ENCODE measurements around the gene TRIM73.
"Not testable (repeated sequence)": the region's sequence is repeated elsewhere in the genome, so short reads cannot be mapped to it uniquely, and the experiment has no call there.

The TRIM73 gene

DNA sequence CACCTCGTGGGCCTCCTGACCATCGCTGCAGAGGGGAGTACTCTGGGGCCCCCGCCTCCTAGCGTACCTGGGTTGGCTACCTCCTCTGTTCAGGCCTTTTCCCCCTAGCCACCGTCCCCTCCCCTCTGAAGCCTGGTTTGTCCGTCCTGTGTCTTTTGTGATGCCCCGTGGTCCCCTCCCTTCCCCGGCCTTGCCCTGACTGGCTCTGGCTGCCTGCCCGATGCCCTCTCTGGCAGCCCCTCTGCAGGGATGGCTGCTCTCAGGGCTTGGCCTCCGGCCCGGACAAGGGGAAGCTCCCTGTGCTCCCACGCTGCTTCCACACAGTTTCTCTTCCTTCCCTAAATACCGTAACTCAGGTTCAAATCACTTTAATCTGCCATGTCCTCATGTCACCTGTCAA lies 24.3 kb downstream of the TRIM73 start:
- not testable (repeated sequence) for H3K27me3 ChIP-seq (ENCODE audit: low read length); H3K36me3 ChIP-seq (ENCODE audit: low read length); H3K79me2 ChIP-seq (ENCODE audit: insufficient read depth, low read length); H3K9me3 ChIP-seq (ENCODE audit: insufficient read depth, low read length); H3K4me2 ChIP-seq (ENCODE audit: low read depth, low read length, poor library complexity, severe bottlenecking); H3K27ac ChIP-seq (ENCODE audit: low read depth, low read length); H4K20me1 ChIP-seq (ENCODE audit: low read depth, low read length); H3K9ac ChIP-seq (ENCODE audit: low read length); H3K4me3 ChIP-seq (ENCODE audit: insufficient read depth, low read length, poor library complexity, severe bottlenecking); H3K9me2 ChIP-seq (replicated peaks; ENCODE audit: insufficient read depth, low read length); H2AFZ ChIP-seq (ENCODE audit: low read depth, low read length, severe bottlenecking); H3F3A ChIP-seq (ENCODE audit: insufficient read depth)

DNA sequence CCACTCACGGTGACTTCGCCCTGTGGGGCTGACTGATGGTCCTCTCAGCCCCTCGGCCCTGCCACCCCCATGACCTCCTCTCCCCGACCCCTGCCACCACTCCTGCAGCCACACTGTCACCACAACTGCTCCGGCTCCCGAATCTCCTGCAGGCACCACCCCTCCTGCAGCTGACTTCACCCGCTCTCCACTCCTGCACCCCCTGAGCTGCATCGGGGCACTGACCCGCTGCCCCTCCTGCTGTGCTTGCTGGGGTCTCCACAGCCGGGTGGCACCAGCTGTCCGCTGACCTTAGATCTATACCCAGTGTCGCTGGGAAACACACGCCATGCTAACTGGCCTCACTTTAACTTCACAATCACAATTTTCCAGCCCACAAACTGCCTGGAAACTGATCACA lies 24.7 kb downstream of the TRIM73 start:
- not testable (repeated sequence) for H3K36me3 ChIP-seq (ENCODE audit: low read length); H3K27me3 ChIP-seq (ENCODE audit: low read length); H3K9ac ChIP-seq (ENCODE audit: low read length); H3F3A ChIP-seq (ENCODE audit: insufficient read depth); H3K79me2 ChIP-seq (ENCODE audit: insufficient read depth, low read length); H3K9me2 ChIP-seq (replicated peaks; ENCODE audit: insufficient read depth, low read length); H3K4me3 ChIP-seq (ENCODE audit: insufficient read depth, low read length, poor library complexity, severe bottlenecking); H4K20me1 ChIP-seq (ENCODE audit: low read depth, low read length); H3K27ac ChIP-seq (ENCODE audit: low read depth, low read length); H3K4me2 ChIP-seq (ENCODE audit: low read depth, low read length, poor library complexity, severe bottlenecking); H3K9me3 ChIP-seq (ENCODE audit: insufficient read depth, low read length); H2AFZ ChIP-seq (ENCODE audit: low read depth, low read length, severe bottlenecking)

DNA sequence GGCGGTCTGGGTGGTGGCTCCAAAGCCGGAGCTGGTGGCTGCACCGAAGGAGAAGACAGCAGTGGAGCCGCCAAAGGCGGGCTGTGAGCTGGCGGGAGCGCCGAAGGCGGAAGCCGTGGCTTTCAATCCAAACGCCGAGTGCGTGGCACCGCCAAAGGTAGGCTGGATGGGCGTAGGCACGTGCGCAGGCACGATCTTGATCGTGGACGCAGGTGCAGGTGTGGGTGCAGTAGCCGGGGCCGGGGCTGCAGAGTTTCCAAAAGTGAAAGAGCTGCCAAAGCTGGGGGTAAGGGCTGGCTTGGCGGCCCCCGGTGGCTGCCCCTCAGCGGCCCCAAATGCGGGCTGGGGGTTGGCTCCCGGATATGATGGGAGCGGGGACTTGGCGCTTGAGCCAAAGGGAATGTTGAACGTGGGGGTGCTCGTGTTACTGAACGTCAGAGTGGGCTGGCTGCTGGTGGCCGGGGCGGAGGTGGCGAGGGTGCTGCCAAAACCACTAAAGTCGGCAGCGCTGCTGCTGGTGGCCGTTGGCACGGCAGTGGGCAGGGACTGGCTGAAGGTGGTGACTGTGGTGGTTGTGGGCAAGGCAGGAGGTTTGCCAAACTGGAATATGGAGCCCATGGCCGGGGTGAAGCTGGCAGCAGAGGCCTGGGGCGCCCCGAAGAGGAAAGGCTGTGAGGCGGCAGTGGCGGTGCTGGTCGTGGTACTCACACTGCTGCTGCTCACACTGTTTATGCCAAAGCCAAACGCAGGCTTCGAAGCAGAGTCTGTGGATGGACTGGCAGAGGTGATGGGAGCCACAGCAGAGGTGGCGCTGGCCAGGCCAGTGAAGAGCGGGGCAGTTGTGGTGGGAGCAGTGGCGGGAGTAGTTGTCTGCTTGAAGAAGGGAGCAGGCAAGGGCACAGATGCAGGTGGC lies 26.6 kb downstream of the TRIM73 start:
- not testable (repeated sequence) for H3F3A ChIP-seq (ENCODE audit: insufficient read depth); H3K27me3 ChIP-seq (ENCODE audit: low read length); H3K79me2 ChIP-seq (ENCODE audit: insufficient read depth, low read length); H3K27ac ChIP-seq (ENCODE audit: low read depth, low read length); H3K36me3 ChIP-seq (ENCODE audit: low read length); H3K4me2 ChIP-seq (ENCODE audit: low read depth, low read length, poor library complexity, severe bottlenecking); H4K20me1 ChIP-seq (ENCODE audit: low read depth, low read length); H3K9me2 ChIP-seq (replicated peaks; ENCODE audit: insufficient read depth, low read length); H3K9ac ChIP-seq (ENCODE audit: low read length); H2AFZ ChIP-seq (ENCODE audit: low read depth, low read length, severe bottlenecking); H3K9me3 ChIP-seq (ENCODE audit: insufficient read depth, low read length); H3K4me3 ChIP-seq (ENCODE audit: insufficient read depth, low read length, poor library complexity, severe bottlenecking)

DNA sequence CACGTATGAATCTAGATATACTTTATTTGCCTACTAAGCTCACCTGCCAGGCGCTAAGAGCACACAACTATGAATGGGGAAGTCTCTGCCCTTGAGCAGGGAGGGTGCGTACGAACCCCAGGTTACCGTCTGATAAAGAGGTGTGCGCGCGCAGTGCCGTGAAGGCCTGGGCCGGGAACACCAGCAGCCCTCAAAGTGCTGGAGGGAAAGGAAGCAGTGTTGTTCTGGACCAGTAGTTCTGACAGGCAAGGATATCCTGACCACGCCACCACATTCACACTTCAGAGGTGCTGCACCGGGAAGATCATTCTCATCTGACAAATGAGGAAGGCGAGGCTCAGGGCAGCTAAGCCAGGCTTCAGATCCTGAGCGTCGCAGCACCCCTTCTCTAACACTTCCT lies 28.1 kb downstream of the TRIM73 start:
- not testable (repeated sequence) for H3K9ac ChIP-seq (ENCODE audit: low read length); H3K27me3 ChIP-seq (ENCODE audit: low read length); H3K9me2 ChIP-seq (replicated peaks; ENCODE audit: insufficient read depth, low read length); H4K20me1 ChIP-seq (ENCODE audit: low read depth, low read length); H3K36me3 ChIP-seq (ENCODE audit: low read length); H2AFZ ChIP-seq (ENCODE audit: low read depth, low read length, severe bottlenecking); H3K9me3 ChIP-seq (ENCODE audit: insufficient read depth, low read length); H3F3A ChIP-seq (ENCODE audit: insufficient read depth); H3K4me3 ChIP-seq (ENCODE audit: insufficient read depth, low read length, poor library complexity, severe bottlenecking); H3K4me2 ChIP-seq (ENCODE audit: low read depth, low read length, poor library complexity, severe bottlenecking); H3K79me2 ChIP-seq (ENCODE audit: insufficient read depth, low read length); H3K27ac ChIP-seq (ENCODE audit: low read depth, low read length)

DNA sequence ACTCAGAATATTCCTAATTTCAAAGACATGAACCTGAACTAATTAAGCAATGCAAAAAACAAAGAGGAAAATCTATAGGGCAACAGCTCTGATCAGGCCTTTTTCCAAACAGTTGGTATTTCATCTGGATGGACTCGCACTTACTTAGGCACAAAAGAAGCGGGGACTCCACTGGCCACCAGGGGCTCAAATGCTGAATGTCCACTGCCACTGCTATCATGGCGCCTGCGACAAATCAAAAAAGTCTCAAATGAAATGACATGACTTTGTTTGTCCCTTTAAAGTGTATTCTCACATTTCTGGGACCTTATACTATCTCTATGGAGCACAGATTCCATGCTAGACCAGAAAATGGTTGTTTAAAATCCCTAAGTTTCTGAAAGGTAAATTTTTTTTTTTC lies 43.6 kb downstream of the TRIM73 start:
- not testable (repeated sequence) for H3F3A ChIP-seq (ENCODE audit: insufficient read depth); H3K79me2 ChIP-seq (ENCODE audit: insufficient read depth, low read length); H2AFZ ChIP-seq (ENCODE audit: low read depth, low read length, severe bottlenecking); H3K27me3 ChIP-seq (ENCODE audit: low read length); H3K9ac ChIP-seq (ENCODE audit: low read length); H3K9me3 ChIP-seq (ENCODE audit: insufficient read depth, low read length); H3K27ac ChIP-seq (ENCODE audit: low read depth, low read length); H3K4me3 ChIP-seq (ENCODE audit: insufficient read depth, low read length, poor library complexity, severe bottlenecking); H4K20me1 ChIP-seq (ENCODE audit: low read depth, low read length); H3K4me2 ChIP-seq (ENCODE audit: low read depth, low read length, poor library complexity, severe bottlenecking); H3K9me2 ChIP-seq (replicated peaks; ENCODE audit: insufficient read depth, low read length)
- peaks cover 32% of the 10 kb centered on the region for H3K36me3 ChIP-seq (ENCODE audit: low read length)

DNA sequence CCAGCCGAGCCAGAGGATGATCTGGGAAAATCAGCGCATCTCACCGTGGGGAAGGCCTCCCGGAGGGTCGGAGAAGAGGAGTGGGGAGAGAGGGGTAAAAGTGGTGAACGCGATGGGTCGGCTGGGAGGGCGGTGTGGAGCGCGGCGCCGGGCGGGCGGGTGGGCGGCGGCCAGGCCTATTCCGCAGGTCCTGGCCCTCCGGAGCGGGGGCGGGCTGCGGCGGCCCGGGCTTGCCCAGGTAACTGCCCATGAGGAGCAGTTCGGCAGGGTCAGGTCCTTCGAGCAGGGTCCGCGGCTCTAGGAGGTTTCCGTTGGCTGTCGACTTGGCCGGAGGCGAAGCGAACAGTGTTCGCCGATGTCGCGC lies 46.7 kb downstream of the TRIM73 start:
- H3K79me2 ChIP-seq (ENCODE audit: insufficient read depth, low read length); H3K27me3 ChIP-seq (ENCODE audit: low read length); H2AFZ ChIP-seq (ENCODE audit: low read depth, low read length, severe bottlenecking); H3K9me3 ChIP-seq (ENCODE audit: insufficient read depth, low read length); H3K9me2 ChIP-seq (replicated peaks; ENCODE audit: insufficient read depth, low read length); H3F3A ChIP-seq (ENCODE audit: insufficient read depth); H4K20me1 ChIP-seq (ENCODE audit: low read depth, low read length); H3K27ac ChIP-seq (ENCODE audit: low read depth, low read length): not testable (repeated sequence)
- peak overlapping the region; percentile 44 for H3K4me3 ChIP-seq (ENCODE audit: insufficient read depth, low read length, poor library complexity, severe bottlenecking)
- H3K4me2 ChIP-seq (ENCODE audit: low read depth, low read length, poor library complexity, severe bottlenecking) = peak overlapping the region; percentile 44
- peaks cover 14% of the 10 kb centered on the region for H3K36me3 ChIP-seq (ENCODE audit: low read length)
- peak overlapping the region; percentile 39 for H3K9ac ChIP-seq (ENCODE audit: low read length)

DNA sequence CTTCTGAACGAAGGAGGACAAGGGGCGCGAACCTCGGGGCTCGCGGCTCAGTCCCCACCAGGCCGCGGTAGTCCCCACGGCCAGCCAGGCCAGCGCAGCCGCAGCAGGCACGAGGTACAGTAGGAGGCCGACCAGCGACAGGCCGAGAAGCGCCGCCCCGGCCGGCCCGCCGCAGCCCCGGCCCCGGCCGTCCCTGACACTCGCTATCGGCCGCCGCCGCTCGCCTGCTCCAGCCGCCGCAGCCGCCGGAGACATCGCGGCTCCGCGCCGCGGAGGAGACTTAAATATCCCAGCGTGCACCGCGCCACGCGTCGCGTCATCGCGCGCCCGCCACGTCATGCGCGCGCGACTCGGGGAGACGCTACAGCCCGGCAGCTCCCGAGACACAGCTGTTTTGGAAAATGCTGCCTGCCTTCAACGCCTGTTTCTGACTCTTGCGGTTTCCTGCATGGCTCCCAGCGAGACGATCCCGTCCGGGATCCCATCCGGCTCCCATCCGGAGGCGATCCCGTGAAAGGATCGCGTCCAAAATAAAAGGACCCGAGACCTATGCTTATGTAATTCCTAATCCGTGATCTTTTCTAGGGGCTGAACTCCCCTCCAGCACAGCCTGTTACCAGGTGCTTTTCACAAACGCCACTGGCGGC lies 47.2 kb downstream of the TRIM73 start:
- not testable (repeated sequence) for H3K27me3 ChIP-seq (ENCODE audit: low read length); H3K27ac ChIP-seq (ENCODE audit: low read depth, low read length); H3K9me2 ChIP-seq (replicated peaks; ENCODE audit: insufficient read depth, low read length); H3K79me2 ChIP-seq (ENCODE audit: insufficient read depth, low read length); H3F3A ChIP-seq (ENCODE audit: insufficient read depth); H4K20me1 ChIP-seq (ENCODE audit: low read depth, low read length); H3K9me3 ChIP-seq (ENCODE audit: insufficient read depth, low read length); H2AFZ ChIP-seq (ENCODE audit: low read depth, low read length, severe bottlenecking)
- Histone ChIP-seq H3K9ac (ENCODE audit: low read length) (peak overlapping the region; percentile 59), H3K4me2 (ENCODE audit: low read depth, low read length, poor library complexity, severe bottlenecking) (peak overlapping the region; percentile 59), H3K36me3 (ENCODE audit: low read length) (peaks cover 12% of the 10 kb centered on the region), H3K4me3 (ENCODE audit: insufficient read depth, low read length, poor library complexity, severe bottlenecking) (peak overlapping the region; percentile 52)

DNA sequence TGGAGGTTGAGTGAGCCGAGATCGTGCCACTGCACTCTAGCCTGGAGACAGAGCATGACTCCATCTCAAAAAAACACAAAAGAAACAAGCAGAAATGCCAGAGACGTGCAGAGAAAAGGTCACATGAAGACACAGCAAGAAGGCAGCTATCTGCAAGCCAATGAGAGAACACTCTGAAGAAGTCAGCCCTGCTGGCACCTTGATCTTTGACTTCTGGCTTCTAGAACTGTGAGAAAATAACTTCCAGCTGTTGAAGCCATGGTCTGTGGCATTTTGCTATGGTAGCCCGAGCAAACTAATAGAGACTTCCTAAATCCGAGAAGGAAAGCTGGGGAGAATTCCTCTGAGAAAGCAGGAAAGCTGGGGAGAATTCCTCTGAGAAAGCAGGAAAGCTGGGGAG lies 54.5 kb downstream of the TRIM73 start:
- H3K4me2 ChIP-seq (ENCODE audit: low read depth, low read length, poor library complexity, severe bottlenecking); H2AFZ ChIP-seq (ENCODE audit: low read depth, low read length, severe bottlenecking); H3K9ac ChIP-seq (ENCODE audit: low read length); H3K4me3 ChIP-seq (ENCODE audit: insufficient read depth, low read length, poor library complexity, severe bottlenecking); H3K27me3 ChIP-seq (ENCODE audit: low read length); H3K79me2 ChIP-seq (ENCODE audit: insufficient read depth, low read length); H3K9me2 ChIP-seq (replicated peaks; ENCODE audit: insufficient read depth, low read length); H3K36me3 ChIP-seq (ENCODE audit: low read length); H4K20me1 ChIP-seq (ENCODE audit: low read depth, low read length); H3K9me3 ChIP-seq (ENCODE audit: insufficient read depth, low read length); H3K27ac ChIP-seq (ENCODE audit: low read depth, low read length); H3F3A ChIP-seq (ENCODE audit: insufficient read depth): not testable (repeated sequence)

Measured in SU-DHL-6 (cell line).